HuH-7 (cell line): Measurements from ENCODE around the gene TMEM135.
"Not testable (repeated sequence)": the region's sequence is repeated elsewhere in the genome, so short reads cannot be mapped to it uniquely, and the experiment has no call there.

ENCODE experiments used
- DNase-seq: peaks from one replicate; pipeline ENCODE4 v3.0.0; 2011; ENCODE audit warnings: low spot score

Gene TMEM135

GRCh38 chr11:87141980-87142514 lies 104.3 kb downstream of the TMEM135 start:
- DNase-seq, result no peak

- DNase-seq, result no peak
These were observed 104.9 kb downstream of the TMEM135 start for GRCh38 chr11:87142594-87142993.

GRCh38 chr11:87143641-87144040 lies 105.9 kb downstream of the TMEM135 start:
- no peak for DNase-seq

- no peak for DNase-seq
These were observed 106.5 kb downstream of the TMEM135 start for GRCh38 chr11:87144252-87144651.

GRCh38 chr11:87148749-87149148 lies 111.0 kb downstream of the TMEM135 start:
- DNase-seq, result no peak

GRCh38 chr11:87149782-87150181 lies 112.0 kb downstream of the TMEM135 start:
- not testable (repeated sequence) for DNase-seq

GRCh38 chr11:87150936-87151335 lies 113.2 kb downstream of the TMEM135 start:
- no peak for DNase-seq

- no peak for DNase-seq
These were observed 116.5 kb downstream of the TMEM135 start for GRCh38 chr11:87154246-87154645.

GRCh38 chr11:87156970-87157369 lies 119.2 kb downstream of the TMEM135 start:
- DNase-seq, result no peak

- not testable (repeated sequence) for DNase-seq
These were observed 131.3 kb downstream of the TMEM135 start for GRCh38 chr11:87169076-87169475.

- DNase-seq, result no peak
These were observed 135.7 kb downstream of the TMEM135 start for GRCh38 chr11:87173185-87174039.

GRCh38 chr11:87174870-87175269 lies 137.1 kb downstream of the TMEM135 start:
- DNase-seq, result no peak

GRCh38 chr11:87176044-87176443 lies 138.3 kb downstream of the TMEM135 start:
- DNase-seq, result no peak

- no peak for DNase-seq
These were observed 141.9 kb downstream of the TMEM135 start for GRCh38 chr11:87179621-87180020.

GRCh38 chr11:87180742-87181141 lies 143.0 kb downstream of the TMEM135 start:
- no peak for DNase-seq

- no peak for DNase-seq
These were observed 143.4 kb downstream of the TMEM135 start for GRCh38 chr11:87181143-87181542.

- no peak for DNase-seq
These were observed 147.5 kb downstream of the TMEM135 start for GRCh38 chr11:87185228-87185627.

GRCh38 chr11:87187076-87187475 lies 149.3 kb downstream of the TMEM135 start:
- no peak for DNase-seq

- DNase-seq, result no peak
These were observed 150.2 kb downstream of the TMEM135 start for GRCh38 chr11:87187930-87188329.

- not testable (repeated sequence) for DNase-seq
These were observed 150.7 kb downstream of the TMEM135 start for GRCh38 chr11:87188396-87188795.

- not testable (repeated sequence) for DNase-seq
These were observed 151.2 kb downstream of the TMEM135 start for GRCh38 chr11:87188921-87189320.

GRCh38 chr11:87190071-87190470 lies 152.3 kb downstream of the TMEM135 start:
- no peak for DNase-seq

GRCh38 chr11:87193756-87194470 lies 156.2 kb downstream of the TMEM135 start:
- DNase-seq, result no peak
